Activated CD4-positive, alpha-beta T cell treated with anti-CD3 and anti-CD28 coated beads for 36 hours (primary cell): ENCODE measurements around the gene OSBPL8. TPM values are rescaled to one million over a fixed set of nuclear protein-coding genes. Genes with fewer than 3 reads are reported as not detected.
"Not testable (repeated sequence)": the region's sequence is repeated elsewhere in the genome, so short reads cannot be mapped to it uniquely, and the experiment has no call there.

Source experiments
- ATAC-seq: fragments of 200-7000 bp; cut with Tn5 transposase; one replicate; pipeline ENCODE4 v1.10.0; 2021; ENCODE audit warnings: mild to moderate bottlenecking, moderate library complexity
- CTCF ChIA-PET: fragments of 350-600 bp; sonication (Branson Sonifier 250); formaldehyde crosslinking; loops from one replicate; lab custom pipeline; 2021; ENCODE audit warnings: antibody characterized with exemption; lab: Charles Lee
- POLR2A ChIA-PET: fragments of 350-600 bp; sonication (Branson Sonifier 250); formaldehyde crosslinking; loops from one replicate; lab custom pipeline; 2021; ENCODE audit warnings: antibody characterized with exemption, inconsistent platforms; lab: Charles Lee
- DNase-seq: peaks from one replicate; pipeline ENCODE4 v3.0.0-alpha.2; 2020
- H3K27ac Mint-ChIP-seq: one replicate; pipeline ENCODE4 v1.8.0; 2021; ENCODE audit warnings: mixed read lengths
- H3K27me3 Mint-ChIP-seq: one replicate; pipeline ENCODE4 v1.8.0; 2021; ENCODE audit warnings: mixed read lengths
- H3K36me3 Mint-ChIP-seq: one replicate; pipeline ENCODE4 v1.8.0; 2021; ENCODE audit warnings: low read depth, mixed read lengths
- H3K4me1 Mint-ChIP-seq: one replicate; pipeline ENCODE4 v1.8.0; 2021; ENCODE audit warnings: mixed read lengths
- H3K4me3 Mint-ChIP-seq: one replicate; pipeline ENCODE4 v1.8.0; 2021; ENCODE audit warnings: mild to moderate bottlenecking, moderate library complexity, mixed read lengths
- H3K9me3 Mint-ChIP-seq: one replicate; pipeline ENCODE4 v1.8.0; 2021; ENCODE audit warnings: low read depth, mixed read lengths
- intact Hi-C, 2 experiments: fragments of 100-400 bp; cut with DNase I in 1 of 2; cut with micrococcal nuclease in 1 of 2; formaldehyde crosslinking; loops; one replicate each; pipeline versions ENCODE4 v1.14.2 to v1.15.1; 2022 to 2024; cut with DNase I, micrococcal nuclease
- total RNA-seq, 2 experiments: library from RNA; stranded (reverse); gene quantifications; one replicate each; pipeline ENCODE4 v1.2.3, GENCODE V29; 2021

Gene OSBPL8
- total RNA-seq, 2 experiments from 2014 or later: 70.2 to 78.5 TPM

GRCh38 chr12:76398106-76398505 lies 161.5 kb downstream of the OSBPL8 start:
- ATAC-seq: no peak
- Mint-ChIP-seq H3K4me3 (no peak overlapping the region), H3K27me3 (no peaks in the 10 kb centered on the region), H3K27ac (no peak overlapping the region), H3K36me3 (peaks cover 6% of the 10 kb centered on the region), H3K4me1 (no peaks in the 10 kb centered on the region), H3K9me3 (no peaks in the 10 kb centered on the region)
- ChIA-PET CTCF (interaction anchor here (1.7 kb wide), 1 partner anchor 20 kb away, joined by 3 read pairs; no protein-coding TSS in a partner anchor), POLR2A (no interaction called here)
- intact Hi-C loops: no loop called here
- DNase-seq: no peak

GRCh38 chr12:76391461-76391860 lies 168.1 kb downstream of the OSBPL8 start:
- Mint-ChIP-seq H3K9me3 (no peaks in the 10 kb centered on the region), H3K4me1 (peaks cover 2% of the 10 kb centered on the region), H3K4me3 (no peak overlapping the region), H3K27me3 (no peaks in the 10 kb centered on the region), H3K27ac (no peak overlapping the region), H3K36me3 (peaks cover 28% of the 10 kb centered on the region)
- intact Hi-C loops: no loop called here
- ChIA-PET POLR2A (no interaction called here), CTCF (no interaction called here)
- DNase-seq: no peak
- no peak for ATAC-seq

- Mint-ChIP-seq H3K27ac (no peak overlapping the region), H3K36me3 (peaks cover 31% of the 10 kb centered on the region), H3K9me3 (no peaks in the 10 kb centered on the region), H3K4me3 (no peak overlapping the region), H3K4me1 (peaks cover 2% of the 10 kb centered on the region), H3K27me3 (no peaks in the 10 kb centered on the region)
- ChIA-PET POLR2A (no interaction called here), CTCF (interaction anchor here (1.1 kb wide), 1 partner anchor 14 kb away, joined by 3 read pairs; no protein-coding TSS in a partner anchor)
- intact Hi-C loops: no loop called here
- no peak for ATAC-seq
- DNase-seq: no peak
These were observed 172.0 kb downstream of the OSBPL8 start for GRCh38 chr12:76387614-76388013.

- ATAC-seq (no peak), DNase-seq (no peak)
- Mint-ChIP-seq H3K36me3 (peaks cover 18% of the 10 kb centered on the region), H3K27ac (no peak overlapping the region), H3K27me3 (no peaks in the 10 kb centered on the region), H3K4me1 (no peaks in the 10 kb centered on the region), H3K9me3 (no peaks in the 10 kb centered on the region), H3K4me3 (no peak overlapping the region)
- POLR2A ChIA-PET: no interaction called here
- CTCF ChIA-PET: no interaction called here
- intact Hi-C loops: no loop called here
These were observed 175.0 kb downstream of the OSBPL8 start for GRCh38 chr12:76384560-76384959.

GRCh38 chr12:76383988-76384387 lies 175.6 kb downstream of the OSBPL8 start:
- no peaks in the 10 kb centered on the region for H3K9me3 Mint-ChIP-seq
- H3K4me1 Mint-ChIP-seq: no peaks in the 10 kb centered on the region
- ATAC-seq (no peak), DNase-seq (no peak)
- ChIA-PET POLR2A (no interaction called here), CTCF (no interaction called here)
- no peak overlapping the region for H3K27ac Mint-ChIP-seq
- no peaks in the 10 kb centered on the region for H3K27me3 Mint-ChIP-seq
- peaks cover 17% of the 10 kb centered on the region for H3K36me3 Mint-ChIP-seq
- H3K4me3 Mint-ChIP-seq: no peak overlapping the region
- intact Hi-C loops: no loop called here

- CTCF ChIA-PET: no interaction called here
These were observed 180.3 kb downstream of the OSBPL8 start for GRCh38 chr12:76379261-76379660.

GRCh38 chr12:76376876-76377275 lies 182.7 kb downstream of the OSBPL8 start:
- DNase-seq, POLR2A ChIA-PET, CTCF ChIA-PET, H3K4me3 Mint-ChIP-seq, H3K27ac Mint-ChIP-seq, H3K4me1 Mint-ChIP-seq, H3K9me3 Mint-ChIP-seq, ATAC-seq, H3K27me3 Mint-ChIP-seq: not testable (repeated sequence)
- H3K36me3 Mint-ChIP-seq: peaks cover 35% of the 10 kb centered on the region
- intact Hi-C loops: loop anchor here in 1 of 2 experiments (5.0 kb wide), 1 partner anchor 70 kb away; no protein-coding TSS in a partner anchor

More at GRCh38 chr12:76379261-76379660, 180.3 kb downstream of the OSBPL8 start:
- DNase-seq: no peak
- no peak for ATAC-seq
- H3K27ac Mint-ChIP-seq: no peak overlapping the region
- no peaks in the 10 kb centered on the region for H3K27me3 Mint-ChIP-seq
- H3K36me3 Mint-ChIP-seq: peaks cover 30% of the 10 kb centered on the region
- no peaks in the 10 kb centered on the region for H3K9me3 Mint-ChIP-seq
- H3K4me1 Mint-ChIP-seq: peaks cover 6% of the 10 kb centered on the region
- no peak overlapping the region for H3K4me3 Mint-ChIP-seq
- POLR2A ChIA-PET: no interaction called here
- intact Hi-C loops: loop anchor here in 1 of 2 experiments (5.0 kb wide), 1 partner anchor 68 kb away; no protein-coding TSS in a partner anchor

- ATAC-seq (no peak), DNase-seq (no peak)
- Mint-ChIP-seq H3K27ac (no peak overlapping the region), H3K27me3 (no peaks in the 10 kb centered on the region), H3K4me3 (no peak overlapping the region), H3K9me3 (no peaks in the 10 kb centered on the region), H3K4me1 (peaks cover 7% of the 10 kb centered on the region), H3K36me3 (peaks cover 36% of the 10 kb centered on the region)
- intact Hi-C loops: loop anchor here in 1 of 2 experiments (5.0 kb wide), 1 partner anchor 71 kb away; no protein-coding TSS in a partner anchor
- ChIA-PET CTCF (interaction anchor here (0.7 kb wide), 1 partner anchor 1308 kb away, joined by 3 read pairs; no protein-coding TSS in a partner anchor), POLR2A (no interaction called here)
These were observed 183.6 kb downstream of the OSBPL8 start for GRCh38 chr12:76375939-76376338.

- Mint-ChIP-seq H3K36me3 (peaks cover 41% of the 10 kb centered on the region), H3K4me3 (no peak overlapping the region), H3K27me3 (no peaks in the 10 kb centered on the region), H3K4me1 (peaks cover 7% of the 10 kb centered on the region), H3K27ac (no peak overlapping the region), H3K9me3 (no peaks in the 10 kb centered on the region)
- ATAC-seq (peak; percentile 78), DNase-seq (peak; percentile 11)
- CTCF ChIA-PET: interaction anchor here (0.7 to 1.1 kb wide), 2 partner anchors 9 to 1307 kb away, joined by 3 read pairs; no protein-coding TSS in a partner anchor
- intact Hi-C loops: loop anchor here in 1 of 2 experiments (5.0 kb wide), 1 partner anchor 72 kb away; no protein-coding TSS in a partner anchor
- POLR2A ChIA-PET: no interaction called here
These were observed 184.1 kb downstream of the OSBPL8 start for GRCh38 chr12:76375470-76375869.

- no peak overlapping the region for H3K27ac Mint-ChIP-seq
- H3K4me3 Mint-ChIP-seq: no peak overlapping the region
- peaks cover 7% of the 10 kb centered on the region for H3K4me1 Mint-ChIP-seq
- H3K27me3 Mint-ChIP-seq: no peaks in the 10 kb centered on the region
- POLR2A ChIA-PET: no interaction called here
- H3K36me3 Mint-ChIP-seq: peaks cover 46% of the 10 kb centered on the region
- ATAC-seq (peak; percentile 80), DNase-seq (no peak)
- no peaks in the 10 kb centered on the region for H3K9me3 Mint-ChIP-seq
- intact Hi-C loops: loop anchor here in 1 of 2 experiments (5.0 kb wide), 1 partner anchor 73 kb away; no protein-coding TSS in a partner anchor
- CTCF ChIA-PET: interaction anchor here (1.1 kb wide), 1 partner anchor 8 kb away, joined by 3 read pairs; no protein-coding TSS in a partner anchor
These were observed 185.1 kb downstream of the OSBPL8 start for GRCh38 chr12:76374386-76375020.

- Mint-ChIP-seq H3K36me3 (peaks cover 71% of the 10 kb centered on the region), H3K4me1 (peaks cover 6% of the 10 kb centered on the region), H3K9me3 (peaks cover 14% of the 10 kb centered on the region), H3K27ac (no peak overlapping the region), H3K27me3 (no peaks in the 10 kb centered on the region), H3K4me3 (no peak overlapping the region)
- no peak for ATAC-seq
- ChIA-PET CTCF (no interaction called here), POLR2A (no interaction called here)
- no peak for DNase-seq
- intact Hi-C loops: no loop called here
These were observed 191.3 kb downstream of the OSBPL8 start for GRCh38 chr12:76368230-76368629.

- Mint-ChIP-seq H3K9me3 (peaks cover 14% of the 10 kb centered on the region), H3K4me3 (no peak overlapping the region), H3K4me1 (peaks cover 6% of the 10 kb centered on the region), H3K27ac (no peak overlapping the region), H3K27me3 (no peaks in the 10 kb centered on the region), H3K36me3 (peaks cover 72% of the 10 kb centered on the region)
- POLR2A ChIA-PET: no interaction called here
- intact Hi-C loops: no loop called here
- CTCF ChIA-PET: interaction anchor here (1.2 to 1.7 kb wide), 2 partner anchors 9 to 18 kb away, joined by 3 read pairs; partner anchors contain the start of gene BBS10
- no peak for DNase-seq
- no peak for ATAC-seq
These were observed 193.4 kb downstream of the OSBPL8 start for GRCh38 chr12:76366163-76366562.
